SK-N-MC (cell line): ENCODE data around the gene HNRNPR.
"Not testable (repeated sequence)": the region's sequence is repeated elsewhere in the genome, so short reads cannot be mapped to it uniquely, and the experiment has no call there.

Experiments used
- EZH2 ChIP-seq: fragments of 200-600 bp; sonication (generic); IDR thresholded peaks from one replicate; pipeline ENCODE4 v1.6.1; 2017; ENCODE audit warnings: antibody characterized with exemption
- FOXP2 ChIP-seq: optimal IDR thresholded peaks from 2 replicates; pipeline ENCODE3; 2011; ENCODE audit warnings: mild to moderate bottlenecking, moderate library complexity; ENCODE audit not compliant: insufficient read depth; ENCODE audit errors: extremely low read length, control extremely low read depth
- POLR2AphosphoS5 ChIP-seq: IDR thresholded peaks from 2 replicates; pipeline ENCODE4 v1.6.1; 2012; ENCODE audit warnings: mild to moderate bottlenecking, low read depth, low read length, borderline replicate concordance

DNA sequence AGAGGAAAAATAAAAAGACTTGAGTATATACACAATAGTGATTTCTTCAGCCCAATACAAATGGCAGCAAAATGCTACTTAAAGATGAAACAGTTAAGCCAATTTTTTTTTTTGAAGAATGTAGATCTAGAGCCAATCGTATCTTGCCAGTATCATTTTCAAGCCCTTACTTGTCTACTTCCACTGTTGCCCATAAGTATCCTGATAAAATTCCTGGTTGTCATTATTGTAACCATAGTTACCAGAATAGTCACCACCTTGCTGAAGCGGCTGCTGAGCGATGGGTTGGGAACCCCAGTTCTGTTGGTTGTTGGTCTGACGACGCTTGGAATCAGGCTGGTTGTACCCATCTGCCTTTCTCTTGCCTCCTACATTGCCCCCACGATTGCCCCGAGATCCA is 33.8 kb downstream of the HNRNPR start:
- not testable (repeated sequence) for TF ChIP-seq EZH2, FOXP2, POLR2AphosphoS5
